ENCODE data around the gene ECPAS. TPM values are rescaled to one million over a fixed set of nuclear protein-coding genes. Genes with fewer than 3 reads are reported as not detected.

Gene ECPAS
- total and polyA plus RNA-seq, 2 donors from 2014 or later, result 28.1 to 83.7 TPM

DNA sequence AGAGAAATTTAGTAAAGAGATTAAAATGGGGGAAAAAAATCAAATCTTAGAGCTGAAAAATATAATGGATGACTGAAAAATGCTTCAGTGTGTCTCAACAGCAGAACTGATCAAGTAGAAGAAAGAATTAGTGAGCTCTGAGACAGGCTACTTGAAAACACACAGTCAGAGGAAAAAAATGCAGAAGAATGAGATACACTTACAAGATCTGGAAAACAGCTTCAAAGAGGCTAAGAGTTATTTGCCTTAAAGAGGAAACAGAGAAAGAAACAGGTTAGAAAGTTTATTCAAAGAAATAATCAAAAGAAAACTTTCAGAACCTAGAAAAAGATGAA, 83.7 kb downstream of the ECPAS start:
- Histone ChIP-seq H3K27ac (ENCODE audit: low read depth in 2 of 2, low read length in 2 of 2) (no peak overlapping the region), H3K4me3 (ENCODE audit: low read length in 3 of 3) (no peak overlapping the region), H3K9ac (ENCODE audit: low read length in 3 of 3) (no peak overlapping the region), H3K9me3 (ENCODE audit: control insufficient read depth in 2 of 3, insufficient read depth in 1 of 3, low read length in 3 of 3) (peaks cover 0 to 5% (median 0%) of the 10 kb centered on the region in 3 donors), H3K36me3 (ENCODE audit: control insufficient read depth in 2 of 3, insufficient read depth in 3 of 3, low read length in 3 of 3) (peaks cover 3 to 27% (median 15%) of the 10 kb centered on the region in 3 donors), H3K27me3 (ENCODE audit: control insufficient read depth, insufficient read depth, low read length) (no peaks in the 10 kb centered on the region), H3K4me1 (ENCODE audit: control insufficient read depth in 2 of 3, insufficient read depth in 2 of 3, low read depth in 1 of 3, low read length in 3 of 3) (no peaks in the 10 kb centered on the region)
- TF ChIP-seq CTCF (IDR thresholded peaks at IDR 0.05; ENCODE audit: borderline replicate concordance, extremely low read depth, insufficient read depth), result no peak
- intact Hi-C loops (cut with DNase I), result no loop called here
- no peak for FAIRE-seq
- no peak for DNase-seq

- H3K27ac ChIP-seq (ENCODE audit: low read depth in 2 of 2, low read length in 2 of 2), result no peak overlapping the region
- no peaks in the 10 kb centered on the region for H3K27me3 ChIP-seq (ENCODE audit: control insufficient read depth, insufficient read depth, low read length)
- FAIRE-seq (no peak), DNase-seq (peak in 1 of 5 donors; percentile 6)
- no peaks in the 10 kb centered on the region for H3K4me1 ChIP-seq (ENCODE audit: control insufficient read depth in 2 of 3, insufficient read depth in 2 of 3, low read depth in 1 of 3, low read length in 3 of 3)
- no peak overlapping the region for H3K4me3 ChIP-seq (ENCODE audit: low read length in 3 of 3)
- H3K36me3 ChIP-seq (ENCODE audit: control insufficient read depth in 2 of 3, insufficient read depth in 3 of 3, low read length in 3 of 3), result peaks cover 8 to 30% (median 16%) of the 10 kb centered on the region in 3 donors
- H3K9me3 ChIP-seq (ENCODE audit: control insufficient read depth in 2 of 3, insufficient read depth in 1 of 3, low read length in 3 of 3), result peaks cover 0 to 3% (median 0%) of the 10 kb centered on the region in 3 donors
- H3K9ac ChIP-seq (ENCODE audit: low read length in 3 of 3), result no peak overlapping the region
- TF ChIP-seq CTCF (IDR thresholded peaks at IDR 0.05; ENCODE audit: borderline replicate concordance, extremely low read depth, insufficient read depth), result peak; percentile 3
- intact Hi-C loops (cut with DNase I), result no loop called here
Measured at GRCh38 chr9:111399772-111400563, 84.2 kb downstream of the ECPAS start.

- FAIRE-seq, result no peak
- Histone ChIP-seq H3K4me1 (ENCODE audit: control insufficient read depth in 2 of 3, insufficient read depth in 2 of 3, low read depth in 1 of 3, low read length in 3 of 3) (no peaks in the 10 kb centered on the region), H3K36me3 (ENCODE audit: control insufficient read depth in 2 of 3, insufficient read depth in 3 of 3, low read length in 3 of 3) (peaks cover 8 to 33% (median 20%) of the 10 kb centered on the region in 3 donors)
Measured at GRCh38 chr9:111399211-111399739, 84.9 kb downstream of the ECPAS start.

More at GRCh38 chr9:111399211-111399739, 84.9 kb downstream of the ECPAS start:
- Histone ChIP-seq H3K9ac (ENCODE audit: low read length in 3 of 3) (no peak overlapping the region), H3K4me3 (ENCODE audit: low read length in 3 of 3) (no peak overlapping the region), H3K9me3 (ENCODE audit: control insufficient read depth in 2 of 3, insufficient read depth in 1 of 3, low read length in 3 of 3) (no peaks in the 10 kb centered on the region), H3K27me3 (ENCODE audit: control insufficient read depth, insufficient read depth, low read length) (no peaks in the 10 kb centered on the region), H3K27ac (ENCODE audit: low read depth in 2 of 2, low read length in 2 of 2) (no peak overlapping the region)
- DNase-seq, result no peak
- no peak for TF ChIP-seq CTCF (IDR thresholded peaks at IDR 0.05; ENCODE audit: borderline replicate concordance, extremely low read depth, insufficient read depth)
- intact Hi-C loops (cut with DNase I), result no loop called here

Measured in kidney (tissue), 14 donors.